Kidney epithelial cell (primary cell): ENCODE data around the gene SEMA4G. TPM values are rescaled to one million over a fixed set of nuclear protein-coding genes. Genes with fewer than 3 reads are reported as not detected.
A peak's percentile ranks its signal among the peaks of the same experiment; 100 is the strongest.

Source experiments
- DNase-seq: peaks from one replicate; pipeline ENCODE4 v3.0.0-alpha.2; 2010; ENCODE audit warnings: low read depth
- H3K27me3 ChIP-seq: 2 replicates; pipeline ENCODE4 v1.6.0; 2011; ENCODE audit warnings: low read length; ENCODE audit not compliant: control insufficient read depth, insufficient read depth
- H3K36me3 ChIP-seq: 2 replicates; pipeline ENCODE4 v1.5.1; 2011; ENCODE audit warnings: low read length; ENCODE audit not compliant: control insufficient read depth, insufficient read depth
- H3K4me3 ChIP-seq: 2 replicates; pipeline ENCODE4 v1.5.1; 2011; ENCODE audit warnings: low read depth, mild to moderate bottlenecking, control low read depth, low read length
- CTCF ChIP-seq: IDR thresholded peaks from 2 replicates; pipeline ENCODE4 v1.5.1; 2011; ENCODE audit warnings: mild to moderate bottlenecking, moderate library complexity, low read length, control low read depth, inconsistent platforms; ENCODE audit not compliant: insufficient read depth, poor library complexity, severe bottlenecking
- total RNA-seq: library from RNA; depleted of rRNA; stranded (reverse); fragments of >200 nt; gene quantifications from 2 replicates; pipeline ENCODE4 v1.2.3, GENCODE V29; 2015

SEMA4G gene, protein sequence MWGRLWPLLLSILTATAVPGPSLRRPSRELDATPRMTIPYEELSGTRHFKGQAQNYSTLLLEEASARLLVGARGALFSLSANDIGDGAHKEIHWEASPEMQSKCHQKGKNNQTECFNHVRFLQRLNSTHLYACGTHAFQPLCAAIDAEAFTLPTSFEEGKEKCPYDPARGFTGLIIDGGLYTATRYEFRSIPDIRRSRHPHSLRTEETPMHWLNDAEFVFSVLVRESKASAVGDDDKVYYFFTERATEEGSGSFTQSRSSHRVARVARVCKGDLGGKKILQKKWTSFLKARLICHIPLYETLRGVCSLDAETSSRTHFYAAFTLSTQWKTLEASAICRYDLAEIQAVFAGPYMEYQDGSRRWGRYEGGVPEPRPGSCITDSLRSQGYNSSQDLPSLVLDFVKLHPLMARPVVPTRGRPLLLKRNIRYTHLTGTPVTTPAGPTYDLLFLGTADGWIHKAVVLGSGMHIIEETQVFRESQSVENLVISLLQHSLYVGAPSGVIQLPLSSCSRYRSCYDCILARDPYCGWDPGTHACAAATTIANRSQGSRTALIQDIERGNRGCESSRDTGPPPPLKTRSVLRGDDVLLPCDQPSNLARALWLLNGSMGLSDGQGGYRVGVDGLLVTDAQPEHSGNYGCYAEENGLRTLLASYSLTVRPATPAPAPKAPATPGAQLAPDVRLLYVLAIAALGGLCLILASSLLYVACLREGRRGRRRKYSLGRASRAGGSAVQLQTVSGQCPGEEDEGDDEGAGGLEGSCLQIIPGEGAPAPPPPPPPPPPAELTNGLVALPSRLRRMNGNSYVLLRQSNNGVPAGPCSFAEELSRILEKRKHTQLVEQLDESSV
- total RNA-seq, result 4.7 and 7.2 TPM in 2 replicates

DNA sequence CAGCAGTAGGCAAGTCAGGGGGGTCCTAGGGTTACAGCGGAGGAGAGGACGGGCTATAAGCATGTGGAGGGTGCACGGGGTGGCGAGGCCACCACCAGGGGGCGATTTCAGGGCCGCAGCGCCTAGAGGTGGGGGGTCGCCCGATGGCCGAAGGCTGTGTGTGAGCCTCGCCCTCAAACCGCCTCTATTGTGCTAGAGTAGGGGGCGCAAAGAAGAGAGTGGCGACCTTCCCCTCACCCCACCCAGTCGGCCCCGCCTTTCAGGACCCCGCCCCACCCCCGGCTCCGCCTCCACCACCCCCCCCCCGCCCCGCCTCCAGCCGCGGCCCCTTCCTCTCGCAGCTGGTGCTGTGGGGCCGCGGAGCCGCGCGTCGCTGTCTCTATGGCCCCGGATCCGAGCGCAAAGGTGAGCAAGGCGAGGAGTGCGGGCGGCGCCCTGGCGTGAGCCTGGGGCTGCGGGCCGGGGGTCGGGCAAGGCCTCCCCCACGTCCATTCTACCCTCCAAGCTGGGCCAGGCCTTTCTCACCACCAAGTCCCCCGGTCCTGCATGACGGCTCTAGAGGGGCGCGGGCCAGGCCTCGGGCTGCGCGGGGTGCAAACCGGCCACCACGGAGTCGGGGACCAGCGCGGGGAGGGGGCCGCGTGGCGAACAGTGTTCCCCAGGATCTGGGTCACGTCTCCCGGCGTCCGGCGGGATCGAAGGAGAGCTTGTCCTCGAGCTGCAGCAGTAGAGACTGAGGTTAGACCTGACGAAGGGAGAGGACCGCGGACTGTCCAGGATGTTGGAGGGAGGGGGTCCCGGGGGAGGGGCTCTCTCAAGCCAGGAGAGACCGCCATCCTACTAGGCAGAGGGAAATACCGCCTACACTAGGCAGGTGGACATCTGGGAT, at the start of gene SEMA4G:
Gene SEMA4G, plus strand, starts transcription at position 318 of the 889 bp plus-strand sequence. CDS start 3,409 bp downstream, outside the sequence.
- Histone ChIP-seq H3K36me3 (peaks cover 1% of the 10 kb centered on the region), H3K4me3 (peak within 1 kb of the TSS; percentile 58), H3K27me3 (no peaks in the 10 kb centered on the region)
- DNase-seq, result no peak
- peak; percentile 89 for TF ChIP-seq CTCF

DNA sequence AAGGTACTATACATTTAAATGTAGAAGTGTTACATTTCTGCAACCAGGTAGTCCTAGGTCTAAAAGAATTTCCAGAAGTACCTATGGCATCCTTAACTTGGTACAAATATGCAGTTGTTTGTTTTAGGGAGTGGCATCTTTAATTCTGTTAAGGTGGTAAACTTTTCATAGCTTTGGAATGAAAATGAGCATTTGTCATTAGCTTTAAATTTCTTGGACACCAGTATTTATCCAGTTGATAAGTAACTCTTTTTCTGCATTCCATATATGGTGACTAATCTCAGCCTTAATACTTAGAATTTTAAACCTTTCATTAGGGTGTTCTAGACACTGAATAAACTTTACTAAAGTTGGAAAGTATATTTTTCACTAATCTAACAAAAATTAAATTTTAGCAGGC, 45.7 kb upstream of the SEMA4G start:
- H3K27me3 ChIP-seq, result no peaks in the 10 kb centered on the region
- H3K4me3 ChIP-seq, result no peak overlapping the region
- peaks cover 3% of the 10 kb centered on the region for H3K36me3 ChIP-seq
- DNase-seq, result no peak
- no peak for TF ChIP-seq CTCF

GRCh38 chr10:100927266-100927665, 42.0 kb upstream of the SEMA4G start:
- no peaks in the 10 kb centered on the region for H3K27me3 ChIP-seq
- peaks cover 3% of the 10 kb centered on the region for H3K36me3 ChIP-seq
- no peak overlapping the region for H3K4me3 ChIP-seq
- DNase-seq, result no peak
- TF ChIP-seq CTCF, result no peak

DNA sequence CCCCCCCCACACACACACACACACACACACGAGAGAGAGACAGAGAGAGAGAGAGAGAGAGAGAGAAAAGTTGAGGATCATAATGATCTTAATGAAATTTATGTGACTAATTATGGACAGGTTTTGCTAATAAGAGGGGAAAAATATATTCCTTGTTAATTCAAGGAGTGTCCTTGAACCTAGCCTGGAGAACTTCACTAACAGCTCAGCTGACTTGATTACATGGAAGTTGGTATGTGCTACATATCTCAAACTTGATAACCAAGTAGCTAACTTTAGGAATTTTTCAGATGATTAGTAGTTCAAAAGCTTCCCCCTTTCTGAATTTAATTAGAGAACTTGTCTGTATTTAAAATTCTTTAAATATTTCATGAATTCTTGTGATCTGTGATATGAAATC, 41.3 kb upstream of the SEMA4G start:
- DNase-seq, result no peak
- Histone ChIP-seq H3K4me3 (no peak overlapping the region), H3K36me3 (peaks cover 3% of the 10 kb centered on the region), H3K27me3 (no peaks in the 10 kb centered on the region)
- TF ChIP-seq CTCF, result no peak

GRCh38 chr10:100930368-100930767, 38.9 kb upstream of the SEMA4G start:
- no peak for DNase-seq
- TF ChIP-seq CTCF, result no peak
- H3K36me3 ChIP-seq, result no peaks in the 10 kb centered on the region
- no peaks in the 10 kb centered on the region for H3K27me3 ChIP-seq
- H3K4me3 ChIP-seq, result no peak overlapping the region
